ENCODE data around the gene AQP12A. TPM values are rescaled to one million over a fixed set of nuclear protein-coding genes. Genes with fewer than 3 reads are reported as not detected.

AQP12A gene
- total and polyA plus RNA-seq, 2 experiments from 2014 or later = not detected

GRCh38 chr2:240643093-240643810 lies 48.4 kb upstream of the AQP12A start:
- no peaks in the 10 kb centered on the region for H3K27me3 ChIP-seq (ENCODE audit: insufficient read depth)
- Mint-ChIP-seq H3K4me1 (no peaks in the 10 kb centered on the region), H3K9me3 (peaks cover 4% of the 10 kb centered on the region; the same call in 2 of the 3 replicates), H3K27ac (no peak overlapping the region), H3K27me3 (ENCODE audit: insufficient read depth, low read depth, poor library complexity) (peaks cover 12% of the 10 kb centered on the region), H3K4me3 (no peak overlapping the region), H3K36me3 (ENCODE audit: low read depth) (peaks cover 3% of the 10 kb centered on the region; the same call in 1 of the 3 replicates)
- H3K27ac ChIP-seq (ENCODE audit: low read depth) = no peak overlapping the region
- ATAC-seq (no peak), DNase-seq (ENCODE audit: low spot score) (no peak)
- H3K4me2 ChIP-seq = no peak overlapping the region
- no peak overlapping the region for H3K4me3 ChIP-seq
- H3K79me2 ChIP-seq (replicated peaks; ENCODE audit: insufficient read depth) = no peaks in the 10 kb centered on the region
- no peaks in the 10 kb centered on the region for H4K20me1 ChIP-seq (replicated peaks; ENCODE audit: insufficient read depth)
- TF ChIP-seq EZH2phosphoT487 (IDR thresholded peaks at IDR 0.05; ENCODE audit: unreplicated experiment) = no peak
- TF ChIP-seq ZNF114 (CRISPR knock-in tag; IDR thresholded peaks at IDR 0.05) = no peak
- TF ChIP-seq CREB1 (CRISPR knock-in tag; IDR thresholded peaks at IDR 0.05; ENCODE audit: low read depth) = no peak
- H3F3A ChIP-seq (replicated peaks; ENCODE audit: low read depth) = no peaks in the 10 kb centered on the region
- no peaks in the 10 kb centered on the region for H3K9me2 ChIP-seq (ENCODE audit: insufficient read depth)
- no peaks in the 10 kb centered on the region for H3K4me1 ChIP-seq (ENCODE audit: insufficient read depth)
- no peaks in the 10 kb centered on the region for H3K36me3 ChIP-seq (ENCODE audit: insufficient read depth)
- no peak overlapping the region for H2AFZ ChIP-seq

GRCh38 chr2:240643811-240644150 lies 47.9 kb upstream of the AQP12A start:
- H3K36me3 ChIP-seq (ENCODE audit: insufficient read depth) = no peaks in the 10 kb centered on the region
- Mint-ChIP-seq H3K9me3 (peaks cover 3% of the 10 kb centered on the region; the same call in 2 of the 3 replicates), H3K4me1 (peaks cover 4% of the 10 kb centered on the region), H3K36me3 (ENCODE audit: low read depth) (peaks cover 3% of the 10 kb centered on the region; the same call in 1 of the 3 replicates), H3K4me3 (no peak overlapping the region), H3K27ac (no peak overlapping the region), H3K27me3 (ENCODE audit: insufficient read depth, low read depth, poor library complexity) (peaks cover 14% of the 10 kb centered on the region)
- no peak overlapping the region for H3K4me2 ChIP-seq
- no peaks in the 10 kb centered on the region for H3K4me1 ChIP-seq (ENCODE audit: insufficient read depth)
- no peaks in the 10 kb centered on the region for H3K9me2 ChIP-seq (ENCODE audit: insufficient read depth)
- H4K20me1 ChIP-seq (replicated peaks; ENCODE audit: insufficient read depth) = no peaks in the 10 kb centered on the region
- no peaks in the 10 kb centered on the region for H3F3A ChIP-seq (replicated peaks; ENCODE audit: low read depth)
- DNase-seq (ENCODE audit: low spot score) = no peak
- no peaks in the 10 kb centered on the region for H3K27me3 ChIP-seq (ENCODE audit: insufficient read depth)
- ATAC-seq = no peak
- H2AFZ ChIP-seq = no peak overlapping the region
- no peak overlapping the region for H3K4me3 ChIP-seq
- no peaks in the 10 kb centered on the region for H3K79me2 ChIP-seq (replicated peaks; ENCODE audit: insufficient read depth)
- no peak overlapping the region for H3K27ac ChIP-seq (ENCODE audit: low read depth)
- TF ChIP-seq CREB1 (CRISPR knock-in tag; IDR thresholded peaks at IDR 0.05; ENCODE audit: low read depth) (no peak), ETS1 (IDR thresholded peaks at IDR 0.05) (no peak), POLR2AphosphoS5 (IDR thresholded peaks at IDR 0.05; ENCODE audit: low read depth) (no peak), ZNF331 (CRISPR knock-in tag; IDR thresholded peaks at IDR 0.05; ENCODE audit: low read depth) (no peak), EZH2 (IDR thresholded peaks at IDR 0.05; ENCODE audit: low read depth, unreplicated experiment) (no peak), NANOG (IDR thresholded peaks at IDR 0.05; ENCODE audit: borderline replicate concordance) (no peak), STAT1 (IDR thresholded peaks at IDR 0.05; ENCODE audit: unreplicated experiment) (no peak), JUNB (IDR thresholded peaks at IDR 0.05; ENCODE audit: unreplicated experiment) (no peak), ZNF114 (CRISPR knock-in tag; IDR thresholded peaks at IDR 0.05) (no peak)
- TF ChIP-seq, protein P1, sequence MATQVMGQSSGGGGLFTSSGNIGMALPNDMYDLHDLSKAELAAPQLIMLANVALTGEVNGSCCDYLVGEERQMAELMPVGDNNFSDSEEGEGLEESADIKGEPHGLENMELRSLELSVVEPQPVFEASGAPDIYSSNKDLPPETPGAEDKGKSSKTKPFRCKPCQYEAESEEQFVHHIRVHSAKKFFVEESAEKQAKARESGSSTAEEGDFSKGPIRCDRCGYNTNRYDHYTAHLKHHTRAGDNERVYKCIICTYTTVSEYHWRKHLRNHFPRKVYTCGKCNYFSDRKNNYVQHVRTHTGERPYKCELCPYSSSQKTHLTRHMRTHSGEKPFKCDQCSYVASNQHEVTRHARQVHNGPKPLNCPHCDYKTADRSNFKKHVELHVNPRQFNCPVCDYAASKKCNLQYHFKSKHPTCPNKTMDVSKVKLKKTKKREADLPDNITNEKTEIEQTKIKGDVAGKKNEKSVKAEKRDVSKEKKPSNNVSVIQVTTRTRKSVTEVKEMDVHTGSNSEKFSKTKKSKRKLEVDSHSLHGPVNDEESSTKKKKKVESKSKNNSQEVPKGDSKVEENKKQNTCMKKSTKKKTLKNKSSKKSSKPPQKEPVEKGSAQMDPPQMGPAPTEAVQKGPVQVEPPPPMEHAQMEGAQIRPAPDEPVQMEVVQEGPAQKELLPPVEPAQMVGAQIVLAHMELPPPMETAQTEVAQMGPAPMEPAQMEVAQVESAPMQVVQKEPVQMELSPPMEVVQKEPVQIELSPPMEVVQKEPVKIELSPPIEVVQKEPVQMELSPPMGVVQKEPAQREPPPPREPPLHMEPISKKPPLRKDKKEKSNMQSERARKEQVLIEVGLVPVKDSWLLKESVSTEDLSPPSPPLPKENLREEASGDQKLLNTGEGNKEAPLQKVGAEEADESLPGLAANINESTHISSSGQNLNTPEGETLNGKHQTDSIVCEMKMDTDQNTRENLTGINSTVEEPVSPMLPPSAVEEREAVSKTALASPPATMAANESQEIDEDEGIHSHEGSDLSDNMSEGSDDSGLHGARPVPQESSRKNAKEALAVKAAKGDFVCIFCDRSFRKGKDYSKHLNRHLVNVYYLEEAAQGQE (IDR thresholded peaks at IDR 0.05; ENCODE audit: unreplicated experiment) = no peak
- TF ChIP-seq, protein P2, sequence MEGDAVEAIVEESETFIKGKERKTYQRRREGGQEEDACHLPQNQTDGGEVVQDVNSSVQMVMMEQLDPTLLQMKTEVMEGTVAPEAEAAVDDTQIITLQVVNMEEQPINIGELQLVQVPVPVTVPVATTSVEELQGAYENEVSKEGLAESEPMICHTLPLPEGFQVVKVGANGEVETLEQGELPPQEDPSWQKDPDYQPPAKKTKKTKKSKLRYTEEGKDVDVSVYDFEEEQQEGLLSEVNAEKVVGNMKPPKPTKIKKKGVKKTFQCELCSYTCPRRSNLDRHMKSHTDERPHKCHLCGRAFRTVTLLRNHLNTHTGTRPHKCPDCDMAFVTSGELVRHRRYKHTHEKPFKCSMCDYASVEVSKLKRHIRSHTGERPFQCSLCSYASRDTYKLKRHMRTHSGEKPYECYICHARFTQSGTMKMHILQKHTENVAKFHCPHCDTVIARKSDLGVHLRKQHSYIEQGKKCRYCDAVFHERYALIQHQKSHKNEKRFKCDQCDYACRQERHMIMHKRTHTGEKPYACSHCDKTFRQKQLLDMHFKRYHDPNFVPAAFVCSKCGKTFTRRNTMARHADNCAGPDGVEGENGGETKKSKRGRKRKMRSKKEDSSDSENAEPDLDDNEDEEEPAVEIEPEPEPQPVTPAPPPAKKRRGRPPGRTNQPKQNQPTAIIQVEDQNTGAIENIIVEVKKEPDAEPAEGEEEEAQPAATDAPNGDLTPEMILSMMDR (conservative IDR thresholded peaks at IDR 0.05; ENCODE audit: low read depth in 2 of 2) = no peak
